Activated CD4-positive, alpha-beta T cell treated with anti-CD3 and anti-CD28 coated beads, Interleukin-10, Interleukin-2, amounts not matched to agents 100 ng/mL and 50 ng/mL, durations not matched to agents 16 hours and 8 hours (primary cell): ENCODE results near the gene BRWD1.
"Not testable (repeated sequence)": the region's sequence is repeated elsewhere in the genome, so short reads cannot be mapped to it uniquely, and the experiment has no call there.

Source experiments
- DNase-seq: peaks from one replicate; pipeline ENCODE4 v3.0.0-alpha.2; 2020

Gene BRWD1

GRCh38 chr21:39281207-39281606, 32.2 kb downstream of the BRWD1 start:
- no peak for DNase-seq

GRCh38 chr21:39269620-39270019, 43.8 kb downstream of the BRWD1 start:
- DNase-seq = no peak

- DNase-seq = no peak
Observed at GRCh38 chr21:39265603-39266002, 47.8 kb downstream of the BRWD1 start.

GRCh38 chr21:39263372-39263771, 50.1 kb downstream of the BRWD1 start:
- no peak for DNase-seq

- no peak for DNase-seq
Observed at GRCh38 chr21:39258207-39258606, 55.2 kb downstream of the BRWD1 start.

GRCh38 chr21:39251326-39251725, 62.1 kb downstream of the BRWD1 start:
- no peak for DNase-seq

GRCh38 chr21:39238275-39238674, 75.2 kb downstream of the BRWD1 start:
- no peak for DNase-seq

- no peak for DNase-seq
Observed at GRCh38 chr21:39232861-39233291, 80.6 kb downstream of the BRWD1 start.

GRCh38 chr21:39224930-39225329, 88.5 kb downstream of the BRWD1 start:
- DNase-seq = peak; percentile 8

GRCh38 chr21:39221997-39222486, 91.4 kb downstream of the BRWD1 start:
- DNase-seq = no peak

- DNase-seq = no peak
Observed at GRCh38 chr21:39221282-39221996, 92.0 kb downstream of the BRWD1 start.

GRCh38 chr21:39220875-39221274, 92.6 kb downstream of the BRWD1 start:
- not testable (repeated sequence) for DNase-seq

GRCh38 chr21:39220150-39220549, 93.3 kb downstream of the BRWD1 start:
- no peak for DNase-seq

- DNase-seq = no peak
Observed at GRCh38 chr21:39218082-39218409, 95.4 kb downstream of the BRWD1 start.

GRCh38 chr21:39217356-39218081, 95.9 kb downstream of the BRWD1 start:
- no peak for DNase-seq

- no peak for DNase-seq
Observed at GRCh38 chr21:39216290-39216689, 97.1 kb downstream of the BRWD1 start.

- no peak for DNase-seq
Observed at GRCh38 chr21:39215078-39215477, 98.4 kb downstream of the BRWD1 start.

GRCh38 chr21:39209334-39209688, 104.1 kb downstream of the BRWD1 start:
- DNase-seq = no peak

- DNase-seq = no peak
Observed at GRCh38 chr21:39208624-39209333, 104.7 kb downstream of the BRWD1 start.

GRCh38 chr21:39204134-39204533, 109.3 kb downstream of the BRWD1 start:
- DNase-seq = no peak

- no peak for DNase-seq
Observed at GRCh38 chr21:39198800-39199199, 114.6 kb downstream of the BRWD1 start.

GRCh38 chr21:39197448-39198233, 115.8 kb downstream of the BRWD1 start:
- no peak for DNase-seq

- no peak for DNase-seq
Observed at GRCh38 chr21:39196838-39197237, 116.6 kb downstream of the BRWD1 start.
